ENCODE data around the gene FOXN1. TPM values are rescaled to one million over a fixed set of nuclear protein-coding genes. Genes with fewer than 3 reads are reported as not detected.

Gene FOXN1
- total and polyA plus RNA-seq, 2 of the 13 experiments (the other 11 are each of a cell fraction or from before 2014, with no cell fraction given), result 0.01 TPM; not detected in 1

- no peak for TF ChIP-seq ARID5B (CRISPR knock-in tag; IDR thresholded peaks at IDR 0.05)
- TF ChIP-seq MED8 (CRISPR knock-in tag; IDR thresholded peaks at IDR 0.05; ENCODE audit: insufficient replicate concordance), result no peak
- TF ChIP-seq NR2F1 (CRISPR knock-in tag; IDR thresholded peaks at IDR 0.05), result peak; percentile 33 to 40; a peak in 1 of 4 replicates
- TF ChIP-seq DBP (CRISPR knock-in tag; IDR thresholded peaks at IDR 0.05; ENCODE audit: not compliant biosample characterization), result no peak
- TF ChIP-seq ZFP36 (IDR thresholded peaks at IDR 0.05; ENCODE audit: borderline replicate concordance, low read depth, low read length, partially characterized antibody), result no peak
- no peak for TF ChIP-seq ZNF780A (CRISPR knock-in tag; IDR thresholded peaks at IDR 0.05)
- no peak for TF ChIP-seq CEBPZ (IDR thresholded peaks at IDR 0.05; ENCODE audit: low read length)
- TF ChIP-seq SNAI1 (CRISPR knock-in tag; IDR thresholded peaks at IDR 0.05; ENCODE audit: borderline replicate concordance), result no peak
- no peak for TF ChIP-seq STAT5B (CRISPR knock-in tag; IDR thresholded peaks at IDR 0.05)
- TF ChIP-seq RXRA (CRISPR knock-in tag; IDR thresholded peaks at IDR 0.05), result no peak
- TF ChIP-seq ZNF781 (CRISPR knock-in tag; IDR thresholded peaks at IDR 0.05; ENCODE audit: borderline replicate concordance, not compliant biosample characterization), result no peak
- no peak for TF ChIP-seq KMT2A (CRISPR knock-in tag; IDR thresholded peaks at IDR 0.05)
- TF ChIP-seq KDM1A (CRISPR knock-in tag; IDR thresholded peaks at IDR 0.05), result no peak
- no peak for TF ChIP-seq GMEB1 (CRISPR knock-in tag; IDR thresholded peaks at IDR 0.05; ENCODE audit: borderline replicate concordance)
- TF ChIP-seq ZNF687 (CRISPR knock-in tag; IDR thresholded peaks at IDR 0.05), result peak; percentile 31; the same call in 1 of the 2 replicates
- no peak for TF ChIP-seq SSRP1 (CRISPR knock-in tag; IDR thresholded peaks at IDR 0.05)
These were observed 12.7 kb upstream of the FOXN1 start (continued) for GRCh38 chr17:28493460-28493859.

All from HepG2 (cell line).